OCI-LY1 (cell line): ENCODE data around the gene SCML1.

ENCODE experiments used
- H2AFZ ChIP-seq: fragments of 200-600 bp; sonication (generic), shearing (Covaris generic); 2 replicates; pipeline ENCODE4 v1.6.0; 2014; ENCODE audit warnings: antibody characterized with exemption, mild to moderate bottlenecking, low read length
- H3F3A ChIP-seq: fragments of 200-600 bp; sonication (generic), shearing (Covaris generic); 2 replicates; pipeline ENCODE4 v1.6.0; 2014; ENCODE audit warnings: mild to moderate bottlenecking, antibody characterized with exemption, low read length, moderate library complexity; ENCODE audit not compliant: insufficient read depth
- H3K27ac ChIP-seq: fragments of 200-600 bp; sonication (generic); 2 replicates; pipeline ENCODE4 v1.5.1; 2014; ENCODE audit warnings: low read length, mixed run types, mild to moderate bottlenecking, low read depth; ENCODE audit not compliant: poor library complexity, severe bottlenecking
- H3K27me3 ChIP-seq: fragments of 200-600 bp; sonication (generic); 2 replicates; pipeline ENCODE4 v1.6.0; 2014; ENCODE audit warnings: antibody characterized with exemption, mild to moderate bottlenecking, low read length, moderate library complexity; ENCODE audit not compliant: insufficient read depth
- H3K36me3 ChIP-seq: fragments of 200-600 bp; sonication (generic); 2 replicates; pipeline ENCODE4 v1.6.1; 2014; ENCODE audit warnings: mild to moderate bottlenecking, antibody characterized with exemption, low read length, moderate library complexity, mixed read lengths; ENCODE audit not compliant: insufficient read depth
- H3K4me1 ChIP-seq: fragments of 200-600 bp; sonication (generic); 2 replicates; pipeline ENCODE4 v1.5.1; 2014; ENCODE audit warnings: mild to moderate bottlenecking, low read length, moderate library complexity; ENCODE audit not compliant: insufficient read depth, severe bottlenecking
- H3K4me2 ChIP-seq: fragments of 200-600 bp; sonication (generic), shearing (Covaris generic); 2 replicates; pipeline ENCODE4 v1.6.1; 2014; ENCODE audit warnings: low read length
- H3K4me3 ChIP-seq: fragments of 200-600 bp; sonication (generic); 2 replicates; pipeline ENCODE4 v1.5.1; 2014; ENCODE audit warnings: low read length, low read depth, mild to moderate bottlenecking, mixed read lengths; ENCODE audit not compliant: poor library complexity, severe bottlenecking
- H3K79me2 ChIP-seq: fragments of 200-600 bp; shearing (Covaris generic); 2 replicates; pipeline ENCODE4 v1.6.1; 2016; ENCODE audit warnings: mixed run types, low read length, mixed read lengths; ENCODE audit not compliant: insufficient read depth
- H3K9ac ChIP-seq: fragments of 200-600 bp; sonication (generic), shearing (Covaris generic); 2 replicates; pipeline ENCODE4 v1.6.1; 2014; ENCODE audit warnings: mild to moderate bottlenecking, low read length, mixed read lengths
- H3K9me2 ChIP-seq: fragments of 200-600 bp; sonication (generic), shearing (Covaris generic); 2 replicates; pipeline ENCODE4 v1.6.1; 2014; ENCODE audit warnings: low read depth, mild to moderate bottlenecking, low read length, mixed read lengths
- H3K9me3 ChIP-seq: fragments of 200-600 bp; shearing (Covaris generic); 2 replicates; pipeline ENCODE4 v1.6.1; 2014; ENCODE audit warnings: low read length, mixed read lengths
- H4K20me1 ChIP-seq: fragments of 200-600 bp; sonication (generic), shearing (Covaris generic); 2 replicates; pipeline ENCODE4 v1.6.0; 2016; ENCODE audit warnings: mild to moderate bottlenecking, low read length; ENCODE audit not compliant: insufficient read depth
- EZH2 ChIP-seq: fragments of 200-600 bp; sonication (generic), shearing (Covaris generic); IDR thresholded peaks from 2 replicates; pipeline ENCODE4 v1.8.0; 2017; ENCODE audit warnings: borderline replicate concordance, mixed run types, mild to moderate bottlenecking, antibody characterized with exemption, low read length, moderate library complexity, mixed read lengths
- TF ChIP-seq, protein P1 (sequence below): fragments of 200-600 bp; sonication (generic), shearing (Covaris generic); IDR thresholded peaks from 2 replicates; pipeline ENCODE4 v1.5.1; 2017; ENCODE audit warnings: mild to moderate bottlenecking, antibody characterized with exemption, low read length, moderate library complexity, mixed read lengths

The SCML1 gene

DNA sequence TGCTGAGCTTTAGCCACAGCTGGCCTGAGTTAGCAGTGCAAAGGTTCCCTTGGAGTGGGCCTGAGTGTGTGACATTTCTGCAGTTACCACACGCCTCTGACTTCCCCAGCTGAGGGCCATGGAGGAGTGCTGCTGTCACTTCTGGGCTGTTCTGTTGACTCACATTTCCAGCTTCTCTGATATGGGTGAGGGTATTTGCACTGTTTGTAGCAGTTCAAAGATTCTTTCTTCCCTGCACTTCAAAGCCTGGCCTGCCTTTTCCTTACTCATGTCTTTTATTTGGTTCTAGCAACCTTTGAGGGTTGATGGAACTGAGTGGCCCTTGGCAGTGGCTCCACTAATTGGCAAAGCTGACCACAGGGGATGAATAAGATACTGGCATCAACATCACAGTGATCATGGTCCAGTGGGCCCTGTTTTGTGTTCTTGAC lies 26.4 kb upstream of the SCML1 start:
- H3F3A ChIP-seq = no peaks in the 10 kb centered on the region
- H3K9me2 ChIP-seq = no peaks in the 10 kb centered on the region
- TF ChIP-seq EZH2 = no peak
- TF ChIP-seq, protein P1, sequence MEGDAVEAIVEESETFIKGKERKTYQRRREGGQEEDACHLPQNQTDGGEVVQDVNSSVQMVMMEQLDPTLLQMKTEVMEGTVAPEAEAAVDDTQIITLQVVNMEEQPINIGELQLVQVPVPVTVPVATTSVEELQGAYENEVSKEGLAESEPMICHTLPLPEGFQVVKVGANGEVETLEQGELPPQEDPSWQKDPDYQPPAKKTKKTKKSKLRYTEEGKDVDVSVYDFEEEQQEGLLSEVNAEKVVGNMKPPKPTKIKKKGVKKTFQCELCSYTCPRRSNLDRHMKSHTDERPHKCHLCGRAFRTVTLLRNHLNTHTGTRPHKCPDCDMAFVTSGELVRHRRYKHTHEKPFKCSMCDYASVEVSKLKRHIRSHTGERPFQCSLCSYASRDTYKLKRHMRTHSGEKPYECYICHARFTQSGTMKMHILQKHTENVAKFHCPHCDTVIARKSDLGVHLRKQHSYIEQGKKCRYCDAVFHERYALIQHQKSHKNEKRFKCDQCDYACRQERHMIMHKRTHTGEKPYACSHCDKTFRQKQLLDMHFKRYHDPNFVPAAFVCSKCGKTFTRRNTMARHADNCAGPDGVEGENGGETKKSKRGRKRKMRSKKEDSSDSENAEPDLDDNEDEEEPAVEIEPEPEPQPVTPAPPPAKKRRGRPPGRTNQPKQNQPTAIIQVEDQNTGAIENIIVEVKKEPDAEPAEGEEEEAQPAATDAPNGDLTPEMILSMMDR = no peak
- H3K4me3 ChIP-seq = no peak overlapping the region
- H3K27me3 ChIP-seq = no peaks in the 10 kb centered on the region
- no peaks in the 10 kb centered on the region for H3K79me2 ChIP-seq
- H4K20me1 ChIP-seq = no peaks in the 10 kb centered on the region
- no peak overlapping the region for H3K27ac ChIP-seq
- H3K9ac ChIP-seq = no peak overlapping the region
- no peak overlapping the region for H3K4me2 ChIP-seq
- no peaks in the 10 kb centered on the region for H3K4me1 ChIP-seq
- no peak overlapping the region for H2AFZ ChIP-seq
- H3K9me3 ChIP-seq = no peaks in the 10 kb centered on the region
- H3K36me3 ChIP-seq = no peaks in the 10 kb centered on the region

DNA sequence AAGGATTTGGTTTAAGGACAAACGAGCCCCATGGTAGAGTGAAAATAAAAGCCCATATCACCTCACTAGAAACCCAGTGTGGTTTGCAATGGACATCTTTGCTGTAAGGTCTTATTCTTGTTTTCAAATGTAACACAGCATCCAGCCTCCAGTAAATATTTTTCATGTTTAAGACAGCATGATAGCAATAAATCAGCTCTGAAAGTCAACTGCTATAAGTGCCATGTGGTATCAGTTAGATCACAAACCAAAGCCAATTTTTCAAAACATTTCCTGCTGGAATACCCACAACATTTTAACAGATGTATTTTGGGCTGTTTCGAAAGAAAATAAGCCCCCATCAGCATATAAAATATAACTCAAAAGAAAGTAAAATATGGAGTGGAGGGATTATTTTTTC lies 24.0 kb upstream of the SCML1 start:
- H3K4me3 ChIP-seq = no peak overlapping the region
- H3K27me3 ChIP-seq = no peaks in the 10 kb centered on the region
- H3F3A ChIP-seq = no peaks in the 10 kb centered on the region

DNA sequence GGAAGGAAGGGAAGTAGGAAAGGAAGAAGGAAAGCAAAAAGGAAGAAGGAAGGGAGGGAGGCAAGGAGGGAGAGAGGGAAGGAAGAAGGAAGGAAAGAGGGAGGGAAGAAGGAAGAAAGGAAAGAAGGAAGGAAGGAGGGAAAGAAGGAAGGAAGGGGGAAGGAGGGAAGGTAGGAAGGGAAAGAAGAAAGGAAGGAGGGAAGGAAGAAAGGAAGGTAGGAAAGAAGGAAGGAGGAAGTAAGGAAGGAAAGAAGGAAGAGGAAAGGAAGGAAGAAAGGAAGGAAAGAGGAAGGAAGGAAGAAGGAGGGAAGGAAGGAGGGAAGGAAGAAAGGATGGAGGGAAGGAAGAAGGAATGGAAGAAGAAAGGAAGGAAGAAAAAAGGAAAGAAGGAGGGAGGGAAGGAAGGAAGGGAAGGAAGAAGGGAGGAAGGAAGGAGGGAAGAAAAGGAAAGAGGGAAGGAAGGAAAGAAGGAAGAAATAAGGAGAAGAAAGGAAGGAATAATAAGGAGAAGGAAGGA lies 18.6 kb upstream of the SCML1 start:
- H3K27me3 ChIP-seq = no peaks in the 10 kb centered on the region
- no peaks in the 10 kb centered on the region for H3K9me2 ChIP-seq
- no peaks in the 10 kb centered on the region for H4K20me1 ChIP-seq
- TF ChIP-seq, protein P1 = no peak
- H3K9me3 ChIP-seq = no peaks in the 10 kb centered on the region
- no peaks in the 10 kb centered on the region for H3K4me1 ChIP-seq
- no peak overlapping the region for H3K27ac ChIP-seq
- H3F3A ChIP-seq = no peaks in the 10 kb centered on the region
- no peak overlapping the region for H3K4me3 ChIP-seq
- no peaks in the 10 kb centered on the region for H3K36me3 ChIP-seq
- H3K4me2 ChIP-seq = no peak overlapping the region
- H3K9ac ChIP-seq = no peak overlapping the region
- no peaks in the 10 kb centered on the region for H3K79me2 ChIP-seq
- H2AFZ ChIP-seq = no peak overlapping the region

More for the DNA sequence above, 24.0 kb upstream of the SCML1 start:
- H3K79me2 ChIP-seq = no peaks in the 10 kb centered on the region
- H2AFZ ChIP-seq = no peak overlapping the region
- H3K9ac ChIP-seq = no peak overlapping the region
- no peak overlapping the region for H3K27ac ChIP-seq
- no peaks in the 10 kb centered on the region for H3K9me3 ChIP-seq
- no peaks in the 10 kb centered on the region for H3K4me1 ChIP-seq
- no peaks in the 10 kb centered on the region for H3K9me2 ChIP-seq
- H4K20me1 ChIP-seq = no peaks in the 10 kb centered on the region
- no peaks in the 10 kb centered on the region for H3K36me3 ChIP-seq
- TF ChIP-seq, protein P1 = no peak
- no peak for TF ChIP-seq EZH2
- H3K4me2 ChIP-seq = no peak overlapping the region
